Epithelial cell of proximal tubule (primary cell): ENCODE results near the gene RPTOR. TPM values are rescaled to one million over a fixed set of nuclear protein-coding genes. Genes with fewer than 3 reads are reported as not detected.
"Not testable (repeated sequence)": the region's sequence is repeated elsewhere in the genome, so short reads cannot be mapped to it uniquely, and the experiment has no call there.

Source experiments
- DNase-seq: peaks from one replicate; pipeline ENCODE4 v3.0.0-alpha.2; 2011; ENCODE audit warnings: low read depth
- H3K4me3 ChIP-seq: 2 replicates; pipeline ENCODE4 v1.5.1; 2011; ENCODE audit warnings: low read depth, mild to moderate bottlenecking, low read length
- CTCF ChIP-seq: conservative IDR thresholded peaks from 2 replicates; pipeline ENCODE4 v1.5.1; 2012; ENCODE audit warnings: low read depth, mild to moderate bottlenecking, low read length
- total RNA-seq: library from RNA; depleted of rRNA; stranded (reverse); fragments of >200 nt; gene quantifications from 2 replicates; pipeline ENCODE4 v1.2.3, GENCODE V29; 2015

Gene RPTOR
- total RNA-seq, 1 donor from 2014 or later, result 24.4 TPM

GRCh38 chr17:80619535-80620235, 75.0 kb downstream of the RPTOR start:
- no peak for TF ChIP-seq CTCF
- DNase-seq, result peak; percentile 39
- H3K4me3 ChIP-seq, result no peak overlapping the region

- DNase-seq, result no peak
- no peak overlapping the region for H3K4me3 ChIP-seq
- TF ChIP-seq CTCF, result no peak
Measured at GRCh38 chr17:80621335-80621996, 76.8 kb downstream of the RPTOR start.

GRCh38 chr17:80621997-80622357, 77.3 kb downstream of the RPTOR start:
- TF ChIP-seq CTCF, result no peak
- no peak overlapping the region for H3K4me3 ChIP-seq
- DNase-seq, result no peak

GRCh38 chr17:80624864-80625263, 80.2 kb downstream of the RPTOR start:
- no peak for DNase-seq
- no peak overlapping the region for H3K4me3 ChIP-seq
- TF ChIP-seq CTCF, result no peak

- no peak for DNase-seq
- no peak overlapping the region for H3K4me3 ChIP-seq
- no peak for TF ChIP-seq CTCF
Measured at GRCh38 chr17:80625627-80626026, 81.0 kb downstream of the RPTOR start.

GRCh38 chr17:80628881-80629280, 84.2 kb downstream of the RPTOR start:
- H3K4me3 ChIP-seq, DNase-seq: not testable (repeated sequence)

GRCh38 chr17:80629298-80630028, 84.8 kb downstream of the RPTOR start:
- DNase-seq, result no peak
- TF ChIP-seq CTCF, result no peak
- no peak overlapping the region for H3K4me3 ChIP-seq
